Loucy (cell line): ENCODE measurements around the gene PLEKHG5.
A peak's percentile ranks its signal among the peaks of the same experiment; 100 is the strongest.

ENCODE experiments used
- H2AFZ ChIP-seq: fragments of 200-600 bp; sonication (generic); 2 replicates; pipeline ENCODE4 v1.6.0; 2016; ENCODE audit warnings: antibody characterized with exemption, mild to moderate bottlenecking, low read length, moderate library complexity
- H3F3A ChIP-seq: fragments of 200-600 bp; 2 replicates; pipeline ENCODE4 v1.6.0; 2016; ENCODE audit warnings: antibody characterized with exemption, low read depth, mild to moderate bottlenecking
- H3K27me3 ChIP-seq: fragments of 200-600 bp; sonication (generic); 2 replicates; pipeline ENCODE4 v1.6.1; 2014; ENCODE audit warnings: low read length, mild to moderate bottlenecking; ENCODE audit not compliant: insufficient read depth, poor library complexity, severe bottlenecking
- H3K36me3 ChIP-seq: fragments of 200-600 bp; sonication (generic); 2 replicates; pipeline ENCODE4 v1.6.1; 2016; ENCODE audit warnings: low read length; ENCODE audit not compliant: insufficient read depth
- H3K4me1 ChIP-seq: fragments of 200-600 bp; sonication (generic); 2 replicates; pipeline ENCODE4 v1.5.1; 2014; ENCODE audit warnings: low read length, mild to moderate bottlenecking; ENCODE audit not compliant: insufficient read depth, poor library complexity, severe bottlenecking
- H3K4me2 ChIP-seq: fragments of 200-600 bp; sonication (generic); 2 replicates; pipeline ENCODE4 v1.6.0; 2014; ENCODE audit warnings: antibody characterized with exemption, low read length, low read depth, mild to moderate bottlenecking; ENCODE audit not compliant: poor library complexity, severe bottlenecking
- H3K4me3 ChIP-seq: fragments of 200-600 bp; sonication (generic); 2 replicates; pipeline ENCODE4 v1.5.1; 2014; ENCODE audit warnings: low read length, mild to moderate bottlenecking, mixed read lengths; ENCODE audit not compliant: poor library complexity, severe bottlenecking
- H3K79me2 ChIP-seq: fragments of 200-600 bp; sonication (generic); 2 replicates; pipeline ENCODE4 v1.6.1; 2014; ENCODE audit warnings: low read length; ENCODE audit not compliant: insufficient read depth
- H3K9ac ChIP-seq: fragments of 200-600 bp; sonication (generic); 2 replicates; pipeline ENCODE4 v1.6.0; 2014; ENCODE audit warnings: mild to moderate bottlenecking, low read depth, low read length, moderate library complexity; ENCODE audit not compliant: poor library complexity, severe bottlenecking
- H3K9me2 ChIP-seq: fragments of 200-600 bp; sonication (generic); replicated peaks from 2 replicates; pipeline ENCODE4 v1.6.1; 2016; ENCODE audit warnings: low read depth, low read length, mixed read lengths
- H3K9me3 ChIP-seq: fragments of 200-600 bp; sonication (generic); 2 replicates; pipeline ENCODE4 v1.6.1; 2014; ENCODE audit warnings: mild to moderate bottlenecking, antibody characterized with exemption, low read length, low read depth; ENCODE audit not compliant: insufficient read depth
- H4K20me1 ChIP-seq: fragments of 200-600 bp; sonication (generic); 2 replicates; pipeline ENCODE4 v1.6.0; 2014; ENCODE audit warnings: antibody characterized with exemption, low read length, mild to moderate bottlenecking; ENCODE audit not compliant: insufficient read depth, poor library complexity, severe bottlenecking
- CTCF ChIP-seq: fragments of 200-600 bp; sonication (generic); conservative IDR thresholded peaks from 2 replicates; pipeline ENCODE4 v1.5.1; 2014; ENCODE audit warnings: mild to moderate bottlenecking, antibody characterized with exemption, low read length
- EZH2phosphoT487 ChIP-seq: fragments of 200-600 bp; IDR thresholded peaks from 2 replicates; pipeline ENCODE4 v1.6.1; 2018; ENCODE audit warnings: antibody characterized with exemption, mild to moderate bottlenecking, moderate library complexity, borderline replicate concordance

Gene PLEKHG5

GRCh38 chr1:6475381-6476133 is 15.9 kb downstream of the PLEKHG5 start:
- Histone ChIP-seq H2AFZ (no peak overlapping the region), H3K79me2 (no peaks in the 10 kb centered on the region)
- TF ChIP-seq CTCF (peak; percentile 91), EZH2phosphoT487 (no peak)

DNA sequence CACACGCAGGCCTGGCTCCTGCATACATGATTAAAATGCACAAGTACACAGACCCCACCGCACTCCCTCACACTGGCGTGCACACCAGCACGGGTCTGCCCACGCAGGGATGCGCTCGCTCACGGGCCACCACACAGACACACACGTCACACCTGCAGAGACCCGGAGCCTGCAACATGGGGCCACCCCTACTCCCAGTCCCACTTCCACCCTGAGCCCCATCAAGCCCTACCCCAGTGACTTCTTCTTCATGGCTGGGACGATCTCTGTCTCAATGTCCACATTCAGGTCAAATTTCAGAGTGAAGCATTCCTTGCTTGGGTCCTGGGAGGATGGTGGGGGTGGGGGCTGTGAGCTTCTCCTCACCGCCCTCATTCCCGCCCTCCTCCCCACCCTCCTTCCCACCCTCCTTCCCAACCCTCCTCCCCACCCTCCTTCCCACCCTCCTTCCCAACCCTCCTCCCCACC is 16.6 kb downstream of the PLEKHG5 start:
- H3F3A ChIP-seq: no peaks in the 10 kb centered on the region
- no peaks in the 10 kb centered on the region for H3K9me2 ChIP-seq
- no peak overlapping the region for H2AFZ ChIP-seq
- H3K27me3 ChIP-seq: no peaks in the 10 kb centered on the region
- no peaks in the 10 kb centered on the region for H3K79me2 ChIP-seq
- no peaks in the 10 kb centered on the region for H3K36me3 ChIP-seq
- no peak overlapping the region for H3K4me3 ChIP-seq
- H4K20me1 ChIP-seq: no peaks in the 10 kb centered on the region
- no peaks in the 10 kb centered on the region for H3K4me1 ChIP-seq
- no peak for TF ChIP-seq CTCF
- TF ChIP-seq EZH2phosphoT487: no peak
- H3K4me2 ChIP-seq: no peak overlapping the region
- no peaks in the 10 kb centered on the region for H3K9me3 ChIP-seq
- no peak overlapping the region for H3K9ac ChIP-seq

More at GRCh38 chr1:6475381-6476133, 15.9 kb downstream of the PLEKHG5 start:
- no peaks in the 10 kb centered on the region for H3K9me2 ChIP-seq
- no peaks in the 10 kb centered on the region for H3F3A ChIP-seq
- no peaks in the 10 kb centered on the region for H3K27me3 ChIP-seq
- no peak overlapping the region for H3K4me3 ChIP-seq
- no peaks in the 10 kb centered on the region for H4K20me1 ChIP-seq
- H3K9ac ChIP-seq: no peak overlapping the region
- no peaks in the 10 kb centered on the region for H3K36me3 ChIP-seq
- no peaks in the 10 kb centered on the region for H3K4me1 ChIP-seq
- no peaks in the 10 kb centered on the region for H3K9me3 ChIP-seq
- H3K4me2 ChIP-seq: no peak overlapping the region

- Histone ChIP-seq H3F3A (no peaks in the 10 kb centered on the region), H4K20me1 (no peaks in the 10 kb centered on the region), H3K4me3 (no peak overlapping the region), H3K9ac (no peak overlapping the region), H3K4me2 (no peak overlapping the region), H3K36me3 (no peaks in the 10 kb centered on the region), H3K9me3 (no peaks in the 10 kb centered on the region), H3K79me2 (no peaks in the 10 kb centered on the region), H3K27me3 (no peaks in the 10 kb centered on the region), H3K9me2 (no peaks in the 10 kb centered on the region), H3K4me1 (no peaks in the 10 kb centered on the region), H2AFZ (no peak overlapping the region)
- TF ChIP-seq CTCF (no peak), EZH2phosphoT487 (no peak)
Measured at GRCh38 chr1:6473974-6474814, 17.3 kb downstream of the PLEKHG5 start.
